Measurements from ENCODE around the gene SCUBE2.

SCUBE2 gene

GRCh38 chr11:9126636-9127035, 35.2 kb upstream of the SCUBE2 start:
- no peaks in the 10 kb centered on the region for H3K27me3 ChIP-seq (ENCODE audit: insufficient read depth, low read length, poor library complexity)
- no peak overlapping the region for H2BK5ac ChIP-seq (ENCODE audit: low read length)
- no peak overlapping the region for H3K23ac ChIP-seq (ENCODE audit: low read length)
- no peak overlapping the region for H3K27ac ChIP-seq (ENCODE audit: low read depth, low read length)
- no peak for DNase-seq
- no peaks in the 10 kb centered on the region for H3K36me3 ChIP-seq (ENCODE audit: control insufficient read depth, insufficient read depth, low read length)
- H4K8ac ChIP-seq (ENCODE audit: low read depth, low read length): no peak overlapping the region
- H3K18ac ChIP-seq (ENCODE audit: low read length): no peak overlapping the region
- H3K4me2 ChIP-seq (ENCODE audit: low read length): no peak overlapping the region
- no peak overlapping the region for H3K4me3 ChIP-seq (ENCODE audit: low read length)
- no peak overlapping the region for H2AK5ac ChIP-seq (ENCODE audit: low read length)
- no peak overlapping the region for H4K5ac ChIP-seq (ENCODE audit: low read length)
- H2BK120ac ChIP-seq (ENCODE audit: low read depth, low read length): no peak overlapping the region
- H3K4me1 ChIP-seq (ENCODE audit: control insufficient read depth, low read depth, low read length): no peaks in the 10 kb centered on the region
- no peak overlapping the region for H2BK15ac ChIP-seq (replicated peaks; ENCODE audit: low read depth)
- H3K79me2 ChIP-seq (ENCODE audit: control insufficient read depth, insufficient read depth, low read length): no peaks in the 10 kb centered on the region
- no peak overlapping the region for H3K56ac ChIP-seq (ENCODE audit: low read length)
- H3K79me1 ChIP-seq (ENCODE audit: low read length): no peaks in the 10 kb centered on the region
- H3K9ac ChIP-seq (ENCODE audit: low read length): no peak overlapping the region
- no CpG with 5 or more reads among the region's 2 CpGs for WGBS (ENCODE audit: extremely low coverage, insufficient coverage, low lambda C conversion rate)
- no peak overlapping the region for H3K4ac ChIP-seq (ENCODE audit: low read depth, low read length)

GRCh38 chr11:9125185-9125886, 33.9 kb upstream of the SCUBE2 start:
- Histone ChIP-seq H3K79me1 (ENCODE audit: low read length) (no peaks in the 10 kb centered on the region), H3K18ac (ENCODE audit: low read length) (no peak overlapping the region), H2BK5ac (ENCODE audit: low read length) (no peak overlapping the region), H3K27ac (ENCODE audit: low read depth, low read length) (no peak overlapping the region), H3K4me1 (ENCODE audit: control insufficient read depth, low read depth, low read length) (no peaks in the 10 kb centered on the region), H3K9ac (ENCODE audit: low read length) (no peak overlapping the region), H4K8ac (ENCODE audit: low read depth, low read length) (no peak overlapping the region), H2BK120ac (ENCODE audit: low read depth, low read length) (no peak overlapping the region), H3K27me3 (ENCODE audit: insufficient read depth, low read length, poor library complexity) (no peaks in the 10 kb centered on the region), H4K5ac (ENCODE audit: low read length) (no peak overlapping the region), H3K36me3 (ENCODE audit: control insufficient read depth, insufficient read depth, low read length) (no peaks in the 10 kb centered on the region), H3K4me2 (ENCODE audit: low read length) (no peak overlapping the region), H3K79me2 (ENCODE audit: control insufficient read depth, insufficient read depth, low read length) (no peaks in the 10 kb centered on the region), H3K56ac (ENCODE audit: low read length) (no peak overlapping the region), H3K4me3 (ENCODE audit: low read length) (no peak overlapping the region), H2BK15ac (replicated peaks; ENCODE audit: low read depth) (no peak overlapping the region), H3K23ac (ENCODE audit: low read length) (no peak overlapping the region), H3K4ac (ENCODE audit: low read depth, low read length) (no peak overlapping the region), H2AK5ac (ENCODE audit: low read length) (no peak overlapping the region)
- DNase-seq: no peak
- no CpG with 5 or more reads among the region's 2 CpGs for WGBS (ENCODE audit: extremely low coverage, insufficient coverage, low lambda C conversion rate)

DNA sequence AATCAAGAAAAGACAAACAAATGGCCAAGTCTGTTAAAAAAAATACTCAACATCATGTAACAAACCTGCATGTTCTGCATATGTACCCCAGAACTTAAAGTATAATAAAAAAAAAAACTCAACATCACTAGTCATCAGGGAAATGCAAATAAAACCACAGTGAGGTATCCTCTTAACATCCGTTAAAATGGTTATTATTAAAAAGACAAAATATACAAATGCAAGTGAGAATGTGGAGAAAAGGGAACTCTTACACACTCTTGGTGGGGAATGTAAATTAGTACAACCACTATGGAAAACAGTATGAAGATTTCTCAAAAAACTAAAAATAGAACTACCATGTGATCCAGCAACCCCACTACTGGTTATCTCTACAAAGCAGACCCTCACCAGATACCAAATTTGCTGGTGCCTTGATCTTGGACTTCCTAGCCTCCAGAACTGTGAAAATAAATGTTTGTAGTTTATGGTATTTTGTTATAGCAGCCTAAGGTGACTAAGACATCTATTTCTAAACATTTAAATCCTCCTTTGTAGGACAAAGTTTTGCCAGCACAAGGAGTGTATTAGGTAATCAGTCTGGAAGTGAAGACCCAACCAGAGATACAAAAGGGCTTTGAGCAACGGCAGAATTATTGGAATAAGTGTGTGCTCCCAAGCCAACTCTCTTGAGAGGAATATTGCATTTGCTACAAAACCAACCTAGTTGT, 32.4 kb upstream of the SCUBE2 start:
- H4K5ac ChIP-seq (ENCODE audit: low read length): no peak overlapping the region
- no peak for DNase-seq
- no peak overlapping the region for H3K4me3 ChIP-seq (ENCODE audit: low read length)
- no peak overlapping the region for H2BK120ac ChIP-seq (ENCODE audit: low read depth, low read length)
- H3K4me2 ChIP-seq (ENCODE audit: low read length): no peak overlapping the region
- WGBS (ENCODE audit: extremely low coverage, insufficient coverage, low lambda C conversion rate): no CpG with 5 or more reads among the region's 2 CpGs
- no peaks in the 10 kb centered on the region for H3K4me1 ChIP-seq (ENCODE audit: control insufficient read depth, low read depth, low read length)
- H2AK5ac ChIP-seq (ENCODE audit: low read length): no peak overlapping the region
- H2BK15ac ChIP-seq (replicated peaks; ENCODE audit: low read depth): no peak overlapping the region
- no peak overlapping the region for H3K27ac ChIP-seq (ENCODE audit: low read depth, low read length)
- no peak overlapping the region for H3K18ac ChIP-seq (ENCODE audit: low read length)
- no peak overlapping the region for H3K9ac ChIP-seq (ENCODE audit: low read length)
- H3K4ac ChIP-seq (ENCODE audit: low read depth, low read length): no peak overlapping the region
- no peak overlapping the region for H3K23ac ChIP-seq (ENCODE audit: low read length)
- H3K27me3 ChIP-seq (ENCODE audit: insufficient read depth, low read length, poor library complexity): no peaks in the 10 kb centered on the region
- no peak overlapping the region for H4K8ac ChIP-seq (ENCODE audit: low read depth, low read length)
- no peaks in the 10 kb centered on the region for H3K36me3 ChIP-seq (ENCODE audit: control insufficient read depth, insufficient read depth, low read length)
- H3K56ac ChIP-seq (ENCODE audit: low read length): no peak overlapping the region
- no peaks in the 10 kb centered on the region for H3K79me2 ChIP-seq (ENCODE audit: control insufficient read depth, insufficient read depth, low read length)
- H2BK5ac ChIP-seq (ENCODE audit: low read length): no peak overlapping the region
- H3K79me1 ChIP-seq (ENCODE audit: low read length): no peaks in the 10 kb centered on the region

DNA sequence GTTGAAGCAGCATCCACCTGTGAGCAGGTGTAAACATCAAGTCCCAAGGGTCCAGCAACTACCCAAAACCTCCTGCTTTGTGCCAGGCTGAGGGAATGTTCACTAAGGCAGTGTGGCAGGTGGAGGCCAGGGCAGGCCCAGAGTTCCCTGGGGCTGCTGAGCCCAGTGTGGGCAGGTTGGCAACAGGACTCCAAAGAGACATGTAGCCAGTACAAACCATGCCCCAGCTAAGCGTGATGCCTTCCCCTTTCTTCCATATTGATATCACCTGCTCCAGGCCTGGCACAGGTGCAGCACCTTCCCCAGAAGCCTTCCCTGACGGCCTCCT, 30.0 kb upstream of the SCUBE2 start:
- Histone ChIP-seq H4K5ac (ENCODE audit: low read length) (no peak overlapping the region), H3K9ac (ENCODE audit: low read length) (no peak overlapping the region), H2BK120ac (ENCODE audit: low read depth, low read length) (no peak overlapping the region), H2BK5ac (ENCODE audit: low read length) (no peak overlapping the region), H3K23ac (ENCODE audit: low read length) (no peak overlapping the region), H3K4me3 (ENCODE audit: low read length) (no peak overlapping the region), H3K56ac (ENCODE audit: low read length) (no peak overlapping the region), H2AK5ac (ENCODE audit: low read length) (no peak overlapping the region), H2BK15ac (replicated peaks; ENCODE audit: low read depth) (no peak overlapping the region), H3K4me2 (ENCODE audit: low read length) (no peak overlapping the region), H4K8ac (ENCODE audit: low read depth, low read length) (no peak overlapping the region), H3K36me3 (ENCODE audit: control insufficient read depth, insufficient read depth, low read length) (no peaks in the 10 kb centered on the region), H3K18ac (ENCODE audit: low read length) (no peak overlapping the region), H3K79me2 (ENCODE audit: control insufficient read depth, insufficient read depth, low read length) (no peaks in the 10 kb centered on the region), H3K27me3 (ENCODE audit: insufficient read depth, low read length, poor library complexity) (no peaks in the 10 kb centered on the region), H3K79me1 (ENCODE audit: low read length) (no peaks in the 10 kb centered on the region), H3K4ac (ENCODE audit: low read depth, low read length) (no peak overlapping the region), H3K4me1 (ENCODE audit: control insufficient read depth, low read depth, low read length) (no peaks in the 10 kb centered on the region), H3K27ac (ENCODE audit: low read depth, low read length) (no peak overlapping the region)
- no CpG with 5 or more reads among the region's 2 CpGs for WGBS (ENCODE audit: extremely low coverage, insufficient coverage, low lambda C conversion rate)
- no peak for DNase-seq

DNA sequence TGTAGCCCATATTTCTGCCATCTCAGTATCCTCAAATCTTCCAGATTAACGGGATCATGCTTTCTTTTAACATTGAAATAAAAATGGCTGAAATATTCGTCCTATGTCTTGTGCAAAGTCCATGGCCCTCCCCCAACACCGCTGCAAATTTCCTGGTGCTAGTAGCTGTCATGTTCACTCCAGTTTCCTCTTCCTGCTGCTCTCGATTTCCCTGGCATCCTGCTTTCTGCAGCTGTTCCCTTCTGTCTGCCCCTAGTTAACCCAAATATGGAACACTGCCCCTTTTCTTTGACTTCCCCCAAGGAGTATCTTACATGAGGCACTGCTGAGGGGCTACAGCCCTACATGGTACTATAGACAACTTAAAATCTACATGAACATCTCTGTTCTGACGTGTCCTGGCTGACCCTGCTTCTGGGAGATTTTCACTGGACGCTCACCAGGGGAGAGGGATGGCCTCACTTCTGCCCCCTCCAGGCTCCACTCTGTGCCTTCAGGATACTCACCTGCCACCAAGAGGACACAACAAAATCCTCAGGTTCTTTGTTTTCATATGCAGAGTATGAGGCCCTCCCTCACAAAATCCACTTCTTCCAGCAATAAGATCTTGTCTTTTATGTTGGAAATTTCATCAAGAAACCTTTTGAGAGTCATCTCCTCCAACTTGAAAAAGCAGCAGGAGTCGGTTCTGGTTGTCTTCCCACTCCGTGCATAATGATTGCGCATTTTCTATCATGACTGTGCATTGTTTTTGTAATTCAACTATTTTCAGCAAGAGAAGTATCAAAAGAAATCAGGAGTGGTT, 29.5 kb upstream of the SCUBE2 start:
- Histone ChIP-seq H4K8ac (ENCODE audit: low read depth, low read length) (no peak overlapping the region), H3K18ac (ENCODE audit: low read length) (no peak overlapping the region), H3K79me2 (ENCODE audit: control insufficient read depth, insufficient read depth, low read length) (no peaks in the 10 kb centered on the region), H2AK5ac (ENCODE audit: low read length) (no peak overlapping the region), H3K4me1 (ENCODE audit: control insufficient read depth, low read depth, low read length) (no peaks in the 10 kb centered on the region), H4K5ac (ENCODE audit: low read length) (no peak overlapping the region), H3K27ac (ENCODE audit: low read depth, low read length) (no peak overlapping the region), H3K23ac (ENCODE audit: low read length) (no peak overlapping the region), H2BK15ac (replicated peaks; ENCODE audit: low read depth) (no peak overlapping the region), H3K36me3 (ENCODE audit: control insufficient read depth, insufficient read depth, low read length) (no peaks in the 10 kb centered on the region), H2BK120ac (ENCODE audit: low read depth, low read length) (no peak overlapping the region), H3K4me3 (ENCODE audit: low read length) (no peak overlapping the region), H3K27me3 (ENCODE audit: insufficient read depth, low read length, poor library complexity) (no peaks in the 10 kb centered on the region), H3K56ac (ENCODE audit: low read length) (peak overlapping the region; percentile 6), H3K79me1 (ENCODE audit: low read length) (no peaks in the 10 kb centered on the region), H2BK5ac (ENCODE audit: low read length) (no peak overlapping the region), H3K4me2 (ENCODE audit: low read length) (no peak overlapping the region), H3K9ac (ENCODE audit: low read length) (no peak overlapping the region), H3K4ac (ENCODE audit: low read depth, low read length) (no peak overlapping the region)
- no CpG with 5 or more reads among the region's 9 CpGs for WGBS (ENCODE audit: extremely low coverage, insufficient coverage, low lambda C conversion rate)
- DNase-seq: peak; percentile 81
